ENCODE data around the gene NFIX. TPM values are rescaled to one million over a fixed set of nuclear protein-coding genes. Genes with fewer than 3 reads are reported as not detected.
A peak's percentile ranks its signal among the peaks of the same experiment; 100 is the strongest.
"Not testable (repeated sequence)": the region's sequence is repeated elsewhere in the genome, so short reads cannot be mapped to it uniquely, and the experiment has no call there.

NFIX gene
- total and polyA plus RNA-seq, 2 of the 13 experiments (the other 11 are each of a cell fraction or from before 2014, with no cell fraction given): 3.4 to 5.4 TPM

- POLR2A ChIA-PET: no interaction called here
- H3K27me3 ChIP-seq (ENCODE audit: control insufficient read depth in 1 of 2, insufficient read depth in 2 of 2, low read length in 2 of 2): no peaks in the 10 kb centered on the region
- no peaks in the 10 kb centered on the region for H3K9me3 ChIP-seq (ENCODE audit: low read length)
- no peaks in the 10 kb centered on the region for H3K36me3 ChIP-seq (replicated peaks in 1 of 2; ENCODE audit: control insufficient read depth in 1 of 2, insufficient read depth in 2 of 2, low read length in 2 of 2)
- no peaks in the 10 kb centered on the region for H3K79me2 ChIP-seq (ENCODE audit: insufficient read depth, low read length)
- H3K4me2 ChIP-seq (ENCODE audit: low read depth, low read length): no peak overlapping the region
- H2AFZ ChIP-seq (ENCODE audit: low read length): no peak overlapping the region
- BruUV-seq (replicated peaks): no TSS peak
- intact Hi-C loops (cut with micrococcal nuclease; ENCODE audit: unreplicated experiment): no loop called here
- CTCF ChIA-PET (ENCODE audit: low intra/inter-chr PET ratio, low total read pairs): no interaction called here
- H3K4me1 ChIP-seq (ENCODE audit: insufficient read depth, low read length): peaks cover 25% of the 10 kb centered on the region
- ATAC-seq (no peak), FAIRE-seq (no peak), DNase-seq (ENCODE audit: low spot score) (no peak)
- H4K20me1 ChIP-seq (ENCODE audit: insufficient read depth, low read length): no peaks in the 10 kb centered on the region
- in situ Hi-C loops (cut with HindIII; ENCODE audit: extremely low pct_ligation_motif_present, low pct_unique_long_range_greater_than_20kb): loop anchor here (5.0 to 10.0 kb wide), 2 partner anchors 117 to 290 kb away; no protein-coding TSS in a partner anchor
- TF ChIP-seq KLF15 (CRISPR knock-in tag; IDR thresholded peaks at IDR 0.05; ENCODE audit: borderline replicate concordance): no peak
- TF ChIP-seq HNRNPL (IDR thresholded peaks at IDR 0.05; ENCODE audit: low read depth, low read length): peak; percentile 78
- H3K9ac ChIP-seq (ENCODE audit: insufficient read depth, low read depth, low read length): no peak overlapping the region
- H3K4me3 ChIP-seq (replicated peaks in 1 of 3; ENCODE audit: insufficient read depth in 1 of 3, low read depth in 2 of 3, low read length in 3 of 3): no peak overlapping the region
- 91% methylated on average over 6 of the region's 17 CpGs for WGBS (ENCODE audit: low lambda C conversion rate)
- H3K27ac ChIP-seq (ENCODE audit: extremely low read length, insufficient read depth, low read length): no peak overlapping the region
Observed at GRCh38 chr19:12975221-12975741, 20.0 kb upstream of the NFIX start.

GRCh38 chr19:12976109-12976508 lies 19.2 kb upstream of the NFIX start:
- H3K9ac ChIP-seq (ENCODE audit: insufficient read depth, low read depth, low read length); intact Hi-C loops (cut with micrococcal nuclease; ENCODE audit: unreplicated experiment); H3K36me3 ChIP-seq (replicated peaks in 1 of 2; ENCODE audit: control insufficient read depth in 1 of 2, insufficient read depth in 2 of 2, low read length in 2 of 2); H3K9me3 ChIP-seq (ENCODE audit: low read length); H3K4me2 ChIP-seq (ENCODE audit: low read depth, low read length); FAIRE-seq; CTCF ChIA-PET (ENCODE audit: low intra/inter-chr PET ratio, low total read pairs); H3K27me3 ChIP-seq (ENCODE audit: control insufficient read depth in 1 of 2, insufficient read depth in 2 of 2, low read length in 2 of 2); ATAC-seq; DNase-seq (ENCODE audit: low spot score); BruUV-seq (replicated peaks); H3K79me2 ChIP-seq (ENCODE audit: insufficient read depth, low read length); H3K4me3 ChIP-seq (replicated peaks in 1 of 3; ENCODE audit: insufficient read depth in 1 of 3, low read depth in 2 of 3, low read length in 3 of 3); H4K20me1 ChIP-seq (ENCODE audit: insufficient read depth, low read length); H2AFZ ChIP-seq (ENCODE audit: low read length); H3K27ac ChIP-seq (ENCODE audit: extremely low read length, insufficient read depth, low read length): not testable (repeated sequence)
- in situ Hi-C loops (cut with HindIII; ENCODE audit: extremely low pct_ligation_motif_present, low pct_unique_long_range_greater_than_20kb): loop anchor here (5.0 to 10.0 kb wide), 2 partner anchors 116 to 289 kb away; no protein-coding TSS in a partner anchor
- WGBS (ENCODE audit: low lambda C conversion rate): 46% methylated on average over 7 of the region's 7 CpGs
- H3K4me1 ChIP-seq (ENCODE audit: insufficient read depth, low read length): peaks cover 25% of the 10 kb centered on the region
- peak; percentile 68 for TF ChIP-seq ZNF121 (CRISPR knock-in tag; IDR thresholded peaks at IDR 0.05)
- POLR2A ChIA-PET: interaction anchor here (2.1 kb wide), 1 partner anchor 85 kb away, joined by 17 read pairs; no protein-coding TSS in a partner anchor
